ENCODE data around the gene ACTR3C. TPM values are rescaled to one million over a fixed set of nuclear protein-coding genes. Genes with fewer than 3 reads are reported as not detected.
A peak's percentile ranks its signal among the peaks of the same experiment; 100 is the strongest.
"Not testable (repeated sequence)": the region's sequence is repeated elsewhere in the genome, so short reads cannot be mapped to it uniquely, and the experiment has no call there.

Gene ACTR3C
- total RNA-seq, 1 donor from 2014 or later: 9.5 TPM

DNA sequence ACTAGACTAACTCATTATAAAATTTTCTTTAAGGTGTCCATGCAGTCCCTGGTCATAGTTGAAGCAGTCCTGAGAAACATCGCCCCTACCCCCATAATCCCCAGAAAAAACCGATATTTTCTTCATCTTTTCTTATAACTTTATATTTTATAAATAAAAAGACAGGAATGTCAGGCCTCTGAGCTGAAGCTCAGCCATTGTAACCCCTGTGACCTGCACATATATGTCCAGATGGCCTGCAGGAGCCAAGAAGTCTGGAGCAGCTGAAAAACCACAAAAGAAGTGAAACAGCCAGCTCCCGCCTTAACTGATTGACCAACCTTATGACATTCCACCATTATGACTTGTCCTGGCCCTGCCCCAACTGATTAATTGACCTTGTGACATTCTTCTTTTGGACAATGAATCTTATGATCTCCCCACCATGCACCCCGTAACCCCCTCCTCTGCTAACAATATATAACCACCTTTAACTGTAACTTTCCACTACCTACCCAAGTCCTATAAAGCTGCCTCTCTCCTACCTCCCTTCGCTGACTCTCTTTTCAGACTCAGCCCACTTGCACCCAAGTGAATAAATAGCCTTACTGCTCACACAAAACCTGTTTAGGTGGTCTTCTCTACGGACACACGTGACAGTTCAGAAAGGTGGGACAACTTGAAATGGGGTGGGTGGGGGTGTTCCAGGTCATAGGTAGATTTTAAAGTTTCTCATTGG is 10.5 kb downstream of the ACTR3C start:
- DNase-seq: not testable (repeated sequence)

DNA sequence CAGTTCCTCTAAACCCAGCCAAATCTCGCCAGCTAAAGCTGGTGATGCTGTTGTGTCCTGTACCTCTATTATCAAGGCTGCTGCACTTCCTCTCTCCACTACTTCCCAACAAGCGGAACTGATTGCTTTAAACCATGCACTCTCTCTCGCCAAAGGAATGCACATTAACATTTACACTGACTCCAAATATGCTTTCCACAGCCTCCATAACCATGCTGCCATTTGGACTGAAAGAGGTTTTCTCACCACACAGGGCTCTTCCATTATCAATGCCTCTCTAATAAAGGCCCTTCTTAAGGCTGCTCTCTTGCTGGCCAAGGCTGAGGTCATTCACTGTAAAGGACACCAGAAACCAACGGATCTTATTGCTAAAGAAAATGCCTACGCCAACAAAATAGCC is 11.6 kb downstream of the ACTR3C start:
- DNase-seq: no peak

DNA sequence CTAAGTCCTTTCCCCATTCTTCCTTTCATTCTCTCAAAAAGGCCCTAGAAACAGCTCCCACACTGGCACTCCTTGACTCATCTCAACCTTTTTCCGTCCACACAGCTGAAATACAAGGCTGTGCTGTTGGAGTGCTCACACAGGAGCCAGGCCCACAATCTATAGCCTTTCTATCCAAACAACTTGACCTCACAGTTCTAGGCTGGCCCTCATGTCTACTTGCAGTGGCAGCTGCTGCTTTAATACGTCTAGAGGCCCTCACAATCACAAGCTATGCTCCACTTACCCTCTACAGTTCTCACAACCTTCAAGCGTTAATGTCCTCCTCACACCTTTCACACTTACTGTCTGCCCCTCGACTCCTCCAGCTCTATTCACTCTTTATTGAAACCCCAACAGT is 12.2 kb downstream of the ACTR3C start:
- DNase-seq: no peak

DNA sequence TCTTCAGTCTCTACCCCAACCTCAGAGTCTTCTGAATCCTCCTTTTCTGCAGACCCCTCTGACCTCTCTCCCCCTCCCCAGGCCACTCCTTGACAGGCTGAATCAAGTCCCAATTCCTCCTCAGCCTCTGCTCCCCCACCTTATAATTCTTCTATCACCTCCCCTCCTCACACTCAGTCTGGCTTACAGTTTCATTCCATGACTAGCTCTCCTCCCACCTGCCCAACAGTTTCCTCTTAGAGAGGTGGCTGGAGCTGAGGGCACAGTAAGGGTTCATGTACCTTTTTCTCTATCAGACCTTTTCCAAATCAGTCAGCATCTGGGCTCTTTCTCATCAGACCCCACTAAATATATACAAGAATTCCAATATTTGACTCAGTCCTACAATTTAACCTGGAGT is 14.8 kb downstream of the ACTR3C start:
- DNase-seq: no peak

DNA sequence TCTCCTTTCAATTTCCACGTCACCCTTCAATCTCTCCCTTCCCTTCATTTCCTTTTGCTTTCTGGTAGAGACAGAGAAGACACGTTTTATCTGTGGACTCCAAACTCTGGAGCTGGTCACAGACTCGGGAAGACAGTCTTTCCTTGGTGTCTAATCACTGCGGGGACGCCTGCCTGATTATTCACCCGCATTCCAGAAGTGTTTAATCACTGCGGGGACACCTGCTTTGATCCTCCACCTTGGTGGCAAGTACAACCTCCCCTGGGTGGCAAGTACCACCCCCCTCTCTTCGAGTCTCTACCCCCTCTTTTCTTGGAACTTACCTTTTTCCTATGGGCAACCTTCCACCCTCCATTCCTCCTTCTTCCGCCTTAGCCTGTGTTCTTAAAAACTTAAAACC is 15.4 kb downstream of the ACTR3C start:
- no peak for DNase-seq

DNA sequence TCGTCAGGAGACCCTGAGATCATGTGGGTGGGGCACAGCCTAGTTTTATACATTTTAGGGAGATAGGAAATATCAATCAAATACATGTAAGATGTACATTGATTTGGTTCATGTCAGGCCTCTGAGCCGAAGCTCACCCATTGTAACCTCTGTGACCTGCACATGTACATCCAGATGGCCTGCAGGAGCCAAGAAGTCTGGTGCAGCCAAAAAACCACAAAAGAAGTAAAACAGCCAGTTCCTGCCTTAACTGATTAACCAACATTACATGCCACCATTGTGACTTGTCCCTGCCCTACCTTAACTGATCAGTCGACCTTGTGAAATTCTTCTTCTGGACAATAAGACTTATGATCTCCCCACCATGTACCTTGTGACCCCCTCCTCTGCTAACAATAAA is 16.2 kb downstream of the ACTR3C start:
- no peak for DNase-seq

DNA sequence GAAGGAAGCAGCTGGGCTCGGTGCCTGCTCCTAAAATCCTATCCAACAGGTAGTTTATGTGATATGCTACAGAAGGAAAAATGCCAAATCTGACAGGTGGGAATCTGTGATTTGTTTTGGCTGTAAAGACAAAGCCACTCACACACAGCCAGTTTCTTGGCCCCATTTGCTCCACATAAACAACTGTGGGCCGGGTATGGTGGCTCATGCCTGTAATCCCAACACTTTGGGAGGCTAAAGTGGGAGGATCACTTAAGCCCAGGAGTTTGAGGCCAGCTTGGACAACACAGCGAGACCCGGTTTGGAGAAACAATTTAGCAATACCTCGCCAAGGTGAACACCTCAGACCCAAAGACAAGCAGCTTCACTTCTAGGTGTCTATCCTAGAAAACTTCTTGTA is 17.0 kb downstream of the ACTR3C start:
- not testable (repeated sequence) for DNase-seq

DNA sequence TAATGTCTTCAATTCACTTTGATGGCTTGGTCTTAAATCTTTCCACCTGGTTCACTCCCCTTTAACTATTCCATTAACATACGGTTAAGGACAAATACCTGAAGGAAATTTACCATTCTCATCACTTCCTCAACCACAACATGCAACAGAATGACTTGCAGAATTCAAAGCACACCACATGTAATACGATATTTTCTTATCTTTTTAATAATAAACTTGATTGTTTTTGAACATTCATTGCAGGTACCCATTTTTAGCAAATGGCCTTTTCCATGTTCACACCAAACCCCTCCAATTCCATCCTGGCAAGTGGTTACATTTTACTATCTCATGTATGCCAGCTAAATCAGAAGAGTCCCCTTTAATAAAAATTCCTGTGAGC is 17.5 kb downstream of the ACTR3C start:
- not testable (repeated sequence) for DNase-seq

DNA sequence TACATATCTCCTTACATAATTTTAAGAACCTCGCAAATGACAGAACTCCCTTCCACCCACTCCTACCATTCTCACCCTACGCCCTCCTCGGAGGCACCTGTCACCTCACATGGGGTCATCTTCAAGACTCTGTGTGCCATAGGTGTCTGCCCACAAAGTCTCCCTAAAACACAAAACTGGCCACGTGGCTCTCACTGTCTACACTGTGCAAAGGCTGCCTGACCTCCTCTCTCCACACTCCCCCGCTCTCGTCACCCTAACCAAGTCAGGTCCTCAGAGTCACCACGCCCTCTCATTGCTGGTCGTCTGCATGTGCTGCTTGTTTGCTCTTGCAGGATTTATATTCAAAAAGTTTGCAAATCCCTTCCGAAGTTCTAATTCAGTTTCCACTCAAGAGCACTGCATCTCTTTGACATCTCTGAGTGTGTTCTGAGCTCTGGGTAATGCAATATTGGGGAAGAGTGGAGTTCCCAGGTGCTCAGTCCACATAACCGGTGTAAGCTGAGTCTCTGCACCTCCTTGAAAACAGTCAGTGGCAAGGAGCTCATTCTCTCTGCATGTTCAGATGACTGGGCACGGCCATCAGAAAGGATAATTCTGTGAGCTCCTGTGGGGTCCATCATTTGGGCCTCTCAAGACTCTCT is 18.0 kb downstream of the ACTR3C start:
- DNase-seq: not testable (repeated sequence)

DNA sequence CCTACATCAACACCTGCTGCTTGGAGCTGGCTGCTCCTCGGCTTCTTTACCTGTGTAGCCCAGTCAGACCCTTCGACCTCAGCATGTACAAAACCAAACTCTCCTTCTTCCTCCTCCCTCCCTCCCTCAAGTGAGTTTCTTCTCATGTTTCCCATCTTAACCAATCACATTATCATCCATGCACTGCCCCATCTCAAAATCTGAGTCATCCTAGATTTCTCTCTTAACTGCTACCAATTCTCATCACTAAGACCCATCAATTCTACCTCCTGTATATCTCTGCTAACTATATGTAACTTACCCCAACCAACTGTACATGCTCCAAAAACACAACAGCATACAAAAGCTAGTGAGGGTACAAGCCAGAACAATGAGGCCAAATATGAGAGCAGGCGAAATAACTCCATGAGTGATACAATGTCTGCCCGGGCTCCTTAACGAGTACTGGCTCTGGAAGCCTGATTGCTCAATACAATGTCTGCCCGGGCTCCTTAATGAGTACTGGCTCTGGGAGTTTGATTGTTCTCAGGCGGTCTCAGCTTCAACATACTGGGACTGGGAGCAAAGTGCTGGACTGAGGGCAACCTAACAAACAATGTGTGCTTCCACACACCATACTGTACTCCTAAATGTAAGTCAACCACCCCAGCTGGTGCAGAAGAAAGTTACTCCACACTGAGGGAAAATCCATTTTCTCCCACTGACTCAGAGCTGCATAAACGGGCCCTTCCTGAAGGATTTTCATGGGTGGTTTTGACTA is 18.7 kb downstream of the ACTR3C start:
- not testable (repeated sequence) for DNase-seq

DNA sequence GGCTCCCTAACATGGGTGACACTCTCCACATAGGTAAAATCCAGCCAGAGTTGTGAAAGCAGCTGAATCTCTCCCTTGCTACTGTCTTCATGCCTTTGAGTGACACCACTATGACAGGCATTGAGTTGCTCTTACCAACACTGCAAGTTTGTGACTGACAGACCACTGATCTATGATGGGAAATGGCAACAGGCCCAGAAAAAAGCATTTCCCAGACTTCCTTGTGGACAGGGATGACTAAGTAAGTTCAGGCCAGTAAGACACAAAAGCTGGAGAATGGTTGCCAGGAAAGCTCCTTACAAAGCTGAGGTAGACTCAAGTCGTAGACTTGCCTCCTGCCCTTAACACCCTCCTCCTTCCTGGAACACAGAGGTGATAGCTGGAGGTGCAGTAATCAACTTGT is 20.4 kb downstream of the ACTR3C start:
- DNase-seq: peak; percentile 67

DNA sequence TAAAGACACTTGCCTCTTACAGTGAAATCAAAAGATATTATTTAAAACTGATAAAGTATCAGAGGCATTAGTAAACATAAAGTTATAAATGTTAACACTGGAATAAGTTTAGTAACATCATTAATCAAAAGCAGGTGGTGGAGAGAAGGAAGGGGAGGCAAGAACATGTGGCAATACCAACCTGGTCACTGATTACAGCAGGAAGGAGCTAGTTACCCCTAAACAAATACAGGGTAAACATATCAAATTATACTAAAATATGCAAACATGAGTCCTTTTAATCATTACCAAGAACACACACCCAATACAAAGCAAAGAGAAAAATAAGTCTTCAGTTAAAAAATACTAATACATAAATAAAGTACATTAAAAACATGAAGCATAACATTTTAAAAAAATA is 25.4 kb downstream of the ACTR3C start:
- DNase-seq: not testable (repeated sequence)

DNA sequence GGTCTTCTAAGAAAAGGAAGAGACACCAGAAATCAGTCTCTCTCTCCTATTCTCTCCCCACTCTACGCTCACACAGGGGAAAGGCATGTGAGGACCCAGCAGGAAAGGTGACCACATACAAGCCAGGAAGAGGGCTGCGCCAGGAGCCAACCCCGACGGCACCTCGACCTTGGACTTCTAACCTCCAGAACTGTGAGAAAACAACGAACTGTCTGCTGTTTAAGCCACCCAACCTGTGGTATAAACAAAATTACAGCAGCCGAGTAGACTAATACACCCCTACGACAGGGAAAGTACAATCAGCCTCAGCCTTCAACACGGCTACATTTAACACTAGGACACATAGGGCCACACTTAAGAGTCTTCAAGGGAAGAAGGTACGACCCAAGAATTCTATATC is 26.5 kb downstream of the ACTR3C start:
- not testable (repeated sequence) for DNase-seq

DNA sequence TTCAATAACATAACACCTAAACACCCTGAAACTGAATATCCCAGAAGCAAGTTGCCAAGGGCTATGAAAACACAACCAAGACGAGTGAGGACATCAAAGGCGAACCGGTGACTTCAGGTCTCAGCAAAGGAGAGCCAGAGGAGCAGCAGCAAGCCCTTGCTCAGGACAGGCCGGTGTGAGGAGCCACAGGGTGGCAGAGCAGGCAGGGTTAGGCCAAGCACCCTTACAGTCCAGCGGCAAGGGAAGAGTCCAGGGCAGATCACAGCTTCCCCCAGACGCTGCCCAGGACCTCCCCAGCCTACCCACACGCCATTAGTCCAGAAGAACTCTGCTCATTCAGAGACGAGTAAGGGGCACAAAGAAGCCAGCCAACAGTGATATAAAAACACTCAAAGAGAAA is 27.7 kb downstream of the ACTR3C start:
- DNase-seq: not testable (repeated sequence)

DNA sequence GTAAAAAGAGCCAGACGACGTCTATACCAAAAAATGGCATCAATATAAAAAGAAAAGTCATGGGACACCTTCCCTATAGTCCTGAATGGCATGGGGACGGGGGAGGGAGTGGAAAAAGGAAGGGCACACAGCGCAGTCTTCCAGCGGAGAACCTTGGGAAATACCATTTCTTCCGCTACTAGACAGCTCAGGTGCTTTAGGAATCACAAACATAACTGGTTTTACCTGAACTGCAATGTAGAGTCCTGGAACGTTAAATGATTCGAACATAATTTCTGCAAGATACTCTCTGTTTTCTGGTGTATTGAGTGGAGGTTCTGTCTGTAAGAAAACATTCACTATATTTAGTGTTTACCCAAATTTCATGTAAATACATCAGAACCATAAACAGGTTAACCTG is 28.3 kb downstream of the ACTR3C start:
- not testable (repeated sequence) for DNase-seq

DNA sequence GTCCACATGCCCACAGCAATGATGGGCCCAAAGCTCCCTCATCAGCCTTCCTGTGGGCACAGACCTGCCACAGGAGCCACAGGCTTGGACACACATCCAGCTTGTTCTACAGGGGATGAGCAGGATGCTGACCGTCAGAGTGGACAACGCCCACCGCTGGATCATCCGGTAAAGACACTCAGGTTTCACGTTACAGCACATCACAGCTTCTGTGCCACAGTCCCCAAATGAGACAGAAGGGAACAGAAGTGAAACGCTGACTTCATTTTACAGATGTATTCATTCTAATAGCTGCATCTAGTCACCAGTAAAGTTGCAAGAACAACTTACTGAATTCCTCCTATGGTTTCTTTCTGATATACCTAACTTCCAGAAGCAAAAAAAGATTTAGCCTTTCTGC is 33.0 kb downstream of the ACTR3C start:
- not testable (repeated sequence) for DNase-seq

DNA sequence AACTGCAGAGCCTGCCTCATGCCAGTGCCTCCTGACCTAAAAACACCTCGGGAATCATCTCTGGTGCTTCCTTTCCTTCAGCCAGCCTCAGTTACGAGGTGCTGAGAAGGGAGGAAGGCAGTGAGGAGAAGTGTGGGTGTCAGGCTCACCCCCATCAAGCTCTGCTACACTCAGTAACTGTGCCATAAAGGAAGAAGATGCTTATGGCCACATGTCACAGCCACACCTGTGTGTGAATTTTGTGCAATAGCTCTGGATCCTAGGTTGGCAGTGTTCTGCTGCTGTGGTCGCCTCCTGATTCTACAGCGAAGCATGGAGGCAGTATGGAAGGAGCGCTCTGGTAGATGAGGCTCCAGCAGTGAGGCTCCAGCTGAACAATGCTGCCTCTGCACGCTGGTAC is 34.5 kb downstream of the ACTR3C start:
- not testable (repeated sequence) for DNase-seq

DNA sequence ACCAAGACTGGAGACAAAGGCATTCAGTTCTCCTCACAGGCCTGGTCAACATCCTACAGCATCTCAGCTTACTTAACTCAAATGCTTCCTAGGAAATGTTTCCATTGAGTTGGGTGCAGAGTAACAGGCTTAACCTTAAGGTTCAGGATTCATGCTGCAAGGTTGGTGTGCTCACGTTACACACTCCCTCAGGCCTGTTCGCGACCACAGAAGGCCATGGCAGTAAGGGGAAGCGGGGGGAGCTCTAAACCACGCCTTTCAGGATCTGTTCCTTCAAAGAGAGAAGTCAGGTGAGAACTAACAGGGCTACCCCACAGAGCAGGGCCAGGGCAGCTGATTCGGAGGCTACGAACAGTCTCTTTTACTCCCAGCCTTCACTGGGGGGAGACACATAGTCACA is 35.5 kb downstream of the ACTR3C start:
- DNase-seq: not testable (repeated sequence)

DNA sequence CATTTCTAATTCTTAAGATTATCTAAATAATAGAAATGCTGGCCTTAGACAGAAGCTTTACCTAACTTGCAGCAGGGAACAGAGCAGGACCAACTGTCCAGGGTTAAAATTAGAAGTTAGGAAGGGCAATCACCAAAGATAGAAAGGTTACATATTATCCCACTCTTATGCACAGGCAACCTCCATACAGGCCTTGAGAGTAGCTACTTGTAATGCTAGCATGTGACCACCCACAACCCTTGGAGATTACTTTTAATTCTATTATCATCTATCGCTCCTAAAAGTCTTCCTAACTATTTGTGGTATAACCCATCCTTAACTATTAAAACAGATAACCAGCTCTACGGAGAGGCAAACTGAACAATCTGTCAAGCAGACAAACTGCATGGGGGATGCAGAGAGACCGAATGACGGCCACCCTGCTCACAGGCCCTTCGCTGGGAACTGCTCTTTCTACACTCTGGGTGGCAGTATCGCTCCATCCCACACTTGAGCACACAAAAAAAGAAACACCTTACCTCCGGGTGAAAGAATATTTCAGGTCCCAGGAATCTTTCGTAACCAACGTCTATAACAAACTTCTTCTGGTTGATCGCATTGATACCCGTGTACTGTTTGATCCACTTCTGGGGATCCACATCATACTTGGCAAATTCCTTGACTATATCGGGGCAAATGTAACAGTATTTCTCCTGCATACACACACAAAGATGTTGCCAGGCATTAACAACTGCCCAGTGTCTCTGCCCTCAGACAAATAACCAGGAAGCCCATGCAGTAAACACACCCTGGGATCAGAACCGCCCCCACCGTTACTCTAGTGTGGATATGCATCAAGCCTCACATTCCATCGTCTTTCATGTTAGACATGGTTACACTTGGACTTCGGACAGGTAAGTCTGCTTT is 37.2 kb downstream of the ACTR3C start:
- peak; percentile 39 for DNase-seq

DNA sequence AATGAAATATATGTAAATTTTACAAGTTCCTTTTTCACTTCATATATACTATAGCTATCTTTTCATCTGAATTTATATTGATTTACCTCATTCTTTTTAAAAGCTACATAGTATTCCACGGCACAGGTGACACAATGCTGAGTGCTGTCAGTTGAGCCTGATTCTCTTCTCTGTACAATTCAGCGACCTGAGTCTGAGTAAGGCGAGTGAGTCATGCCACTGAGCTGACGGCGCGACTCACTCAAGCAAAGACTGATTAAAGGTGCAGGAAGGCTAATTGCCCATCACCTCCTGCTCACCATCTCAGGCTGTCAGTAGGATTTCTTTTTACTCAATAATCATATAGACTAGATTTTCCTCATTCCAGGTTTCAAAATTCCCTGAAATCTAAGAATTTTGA is 39.7 kb downstream of the ACTR3C start:
- not testable (repeated sequence) for DNase-seq

DNA sequence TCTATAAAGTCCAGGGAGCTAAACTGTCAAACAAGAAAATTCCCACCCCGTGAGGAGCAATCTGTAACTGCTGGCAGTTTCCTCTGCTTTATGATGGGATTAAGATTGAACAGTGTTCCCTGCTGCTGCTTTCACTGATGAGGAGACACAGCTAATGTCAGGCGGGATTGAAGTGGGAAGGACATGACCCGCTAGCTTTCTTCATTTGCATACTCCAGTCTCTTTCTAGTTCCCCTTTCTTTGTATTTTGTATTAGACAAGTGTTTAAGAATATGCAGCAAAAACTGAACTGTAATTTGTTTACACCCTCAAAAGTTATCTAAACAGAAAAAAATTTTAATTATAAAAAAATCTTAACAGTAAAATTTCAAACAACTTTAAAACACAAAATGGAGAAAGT is 40.2 kb downstream of the ACTR3C start:
- DNase-seq: not testable (repeated sequence)

DNA sequence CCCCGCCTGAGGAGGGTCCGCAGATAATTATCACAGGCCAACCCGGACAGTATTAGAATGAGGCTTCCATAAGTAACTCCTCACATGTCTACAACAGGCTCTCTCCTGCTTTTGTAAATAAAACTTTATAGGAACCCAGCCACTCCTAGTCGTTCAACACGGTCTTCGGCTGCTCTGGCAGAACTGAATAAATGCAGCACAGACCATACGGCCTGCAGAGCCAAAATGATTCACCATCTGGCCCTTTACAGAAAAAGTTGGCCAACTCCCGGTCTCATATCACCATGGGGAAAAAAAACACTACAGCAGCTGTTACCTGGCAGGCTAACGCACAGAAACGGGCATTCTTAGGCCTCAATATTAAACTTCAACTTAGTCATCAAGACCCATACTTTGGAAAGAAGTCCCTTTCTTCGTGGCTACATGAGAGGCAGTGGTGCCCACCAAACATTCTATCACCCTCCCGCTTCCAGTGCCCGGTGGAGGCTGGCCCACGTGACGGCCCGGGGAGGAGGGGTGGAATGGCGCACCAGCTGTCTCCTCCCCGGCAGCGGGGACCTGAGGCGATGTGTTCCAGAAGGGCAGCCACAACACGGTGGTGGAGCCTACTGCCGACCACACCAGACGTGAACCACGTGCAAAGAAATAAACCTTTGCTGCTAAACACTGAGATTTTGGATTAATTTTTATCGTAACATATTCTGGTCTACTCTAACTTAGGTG is 41.5 kb downstream of the ACTR3C start:
- DNase-seq: not testable (repeated sequence)

Data from dermis blood vessel endothelial cell (primary cell).